GM12878 (cell line): ENCODE results near the gene CPEB1. TPM values are rescaled to one million over a fixed set of nuclear protein-coding genes. Genes with fewer than 3 reads are reported as not detected.

ENCODE experiments used
- ATAC-seq: fragments of 200-7000 bp; cut with Tn5 transposase; 3 replicates; pipeline ENCODE4 v1.9.1; 2020; ENCODE audit warnings: mild to moderate bottlenecking, moderate library complexity
- BruUV-seq: library from RNA; stranded (reverse); fragments of 400-500 nt; replicated peaks from 2 replicates; lab custom pipeline; 2021; lab: Mats Ljungman, UMichigan
- CTCF ChIA-PET: fragments of 300-600 bp; sonication (Branson Sonifier 250); formaldehyde crosslinking; extraction: SDS; loops from one replicate; lab custom pipeline; 2021; ENCODE audit warnings: inconsistent platforms; lab: Yijun Ruan, JAX
- POLR2A ChIA-PET: fragments of 350-600 bp; formaldehyde crosslinking; extraction: SDS; loops from one replicate; lab custom pipeline; 2021; ENCODE audit warnings: inconsistent platforms; lab: Charles Lee
- RAD21 ChIA-PET: fragments of 300-600 bp; sonication (Branson Sonifier 250); formaldehyde crosslinking; loops from one replicate; lab custom pipeline; 2023; ENCODE audit warnings: antibody characterized with exemption; ENCODE audit not compliant: unreplicated experiment; lab: Charles Lee
- SMC1A ChIA-PET: fragments of 300-600 bp; sonication (Branson Sonifier 250); formaldehyde crosslinking; loops from one replicate; lab custom pipeline; 2023; ENCODE audit not compliant: unreplicated experiment, uncharacterized antibody; lab: Charles Lee
- DNase-seq: peaks from one replicate; pipeline ENCODE4 v3.0.0-alpha.2; 2011; ENCODE audit warnings: low read depth, low spot score
- FAIRE-seq: peaks from 3 replicates; lab custom pipeline; 2011; peaks lifted over from hg19 to GRCh38; lab: Jason Lieb, UNC
- H2AFZ ChIP-seq: 2 replicates; pipeline ENCODE4 v1.6.0; 2011; ENCODE audit warnings: low read depth, low read length, control low read depth; ENCODE audit not compliant: control insufficient read depth
- H3K27ac ChIP-seq: 2 replicates; pipeline ENCODE4 v1.5.1; 2011; ENCODE audit warnings: control low read depth; ENCODE audit not compliant: control insufficient read depth, insufficient read depth
- H3K27me3 ChIP-seq, 2 experiments: replicated peaks in 1 of 2; 2 replicates each; pipeline versions ENCODE4 v1.6.0 to v1.6.1; 2011; ENCODE audit warnings: low read length in 1 of 2; ENCODE audit not compliant: control insufficient read depth in 2 of 2, insufficient read depth in 2 of 2
- H3K36me3 ChIP-seq, 2 experiments: 2 replicates each; pipeline ENCODE4 v1.5.1; 2011; ENCODE audit warnings: low read length in 1 of 2; ENCODE audit not compliant: control insufficient read depth in 2 of 2, insufficient read depth in 2 of 2
- H3K4me1 ChIP-seq: 2 replicates; pipeline ENCODE4 v1.6.1; 2011; ENCODE audit warnings: mild to moderate bottlenecking, low read length, moderate library complexity, mixed read lengths; ENCODE audit not compliant: control insufficient read depth, insufficient read depth
- H3K4me2 ChIP-seq: 2 replicates; pipeline ENCODE4 v1.6.0; 2011; ENCODE audit warnings: control low read depth; ENCODE audit not compliant: control insufficient read depth, insufficient read depth
- H3K4me3 ChIP-seq: fragments of 200-600 bp; sonication (generic); 2 replicates; pipeline ENCODE4 v1.5.1; 2016
- H3K79me2 ChIP-seq: 2 replicates; pipeline ENCODE4 v1.6.0; 2011; ENCODE audit warnings: low read length; ENCODE audit not compliant: control insufficient read depth, insufficient read depth
- H3K9ac ChIP-seq: 2 replicates; pipeline ENCODE4 v1.8.0; 2011; ENCODE audit warnings: low read length, control low read depth, mixed read lengths; ENCODE audit not compliant: control insufficient read depth, insufficient read depth
- H3K9me3 ChIP-seq: replicated peaks from 3 replicates; pipeline ENCODE4 v1.5.1; 2011; ENCODE audit warnings: mild to moderate bottlenecking, low read length; ENCODE audit not compliant: control insufficient read depth, insufficient read depth
- H4K20me1 ChIP-seq: 2 replicates; pipeline ENCODE4 v1.6.0; 2011; ENCODE audit not compliant: control insufficient read depth, insufficient read depth
- CBX5 ChIP-seq: sonication (generic); IDR thresholded peaks from 2 replicates; pipeline ENCODE4 v1.6.1; 2016; ENCODE audit warnings: low read depth, moderate library complexity, mild to moderate bottlenecking, inconsistent platforms
- CHD2 ChIP-seq: IDR thresholded peaks from 2 replicates; pipeline ENCODE4 v1.6.1; 2011; ENCODE audit warnings: low read depth, low read length, improper control_type of control experiment, borderline replicate concordance
- EED ChIP-seq: sonication (generic); IDR thresholded peaks from 2 replicates; pipeline ENCODE4 v1.6.1; 2016; ENCODE audit warnings: antibody characterized with exemption, low read depth
- HDAC6 ChIP-seq: fragments of 200-600 bp; sonication (generic); IDR thresholded peaks from one replicate; pipeline ENCODE4 v1.8.0; 2017; ENCODE audit warnings: antibody characterized with exemption; ENCODE audit not compliant: unreplicated experiment
- IRF5 ChIP-seq: fragments of 450-650 bp; IDR thresholded peaks from 2 replicates; pipeline ENCODE4 v1.6.1; 2017; ENCODE audit warnings: borderline replicate concordance
- KAT2A ChIP-seq: conservative IDR thresholded peaks from 2 replicates; pipeline ENCODE4 v1.6.1; 2011; ENCODE audit warnings: low read depth, low read length; ENCODE audit not compliant: control insufficient read depth
- MEF2B ChIP-seq: fragments of 450-650 bp; IDR thresholded peaks from 2 replicates; pipeline ENCODE4 v1.6.1; 2018; ENCODE audit warnings: mild to moderate bottlenecking, moderate library complexity; ENCODE audit not compliant: partially characterized antibody, poor library complexity, severe bottlenecking
- MYB ChIP-seq: fragments of 150-350 bp; IDR thresholded peaks from 2 replicates; pipeline ENCODE4 v1.6.1; 2014; ENCODE audit warnings: mild to moderate bottlenecking, low read depth, low read length, borderline replicate concordance
- NR2C1 ChIP-seq: fragments of 450-650 bp; IDR thresholded peaks from 2 replicates; pipeline ENCODE4 v1.6.1; 2017; ENCODE audit warnings: antibody characterized with exemption, mild to moderate bottlenecking, moderate library complexity
- RB1 ChIP-seq: fragments of 450-650 bp; formaldehyde crosslinking; IDR thresholded peaks from 2 replicates; pipeline ENCODE4 v1.6.1; 2017; ENCODE audit warnings: mild to moderate bottlenecking, borderline replicate concordance
- SMAD1 ChIP-seq: fragments of 450-650 bp; IDR thresholded peaks from 2 replicates; pipeline ENCODE4 v1.6.1; 2018; ENCODE audit warnings: mild to moderate bottlenecking, low read depth; ENCODE audit not compliant: partially characterized antibody
- ZBED1 ChIP-seq: IDR thresholded peaks from 2 replicates; pipeline ENCODE4 v1.6.1; 2016; ENCODE audit warnings: borderline replicate concordance
- ZBTB33 ChIP-seq: fragments of 450-650 bp; IDR thresholded peaks from 2 replicates; pipeline ENCODE4 v1.6.1; 2017; ENCODE audit warnings: mild to moderate bottlenecking
- ZNF274 ChIP-seq: IDR thresholded peaks from one replicate; pipeline ENCODE4 v1.8.0; 2011; ENCODE audit not compliant: insufficient read length, insufficient read depth
- ZSCAN29 ChIP-seq: fragments of 450-650 bp; IDR thresholded peaks from 2 replicates; pipeline ENCODE4 v1.6.1; 2017; ENCODE audit warnings: mild to moderate bottlenecking, moderate library complexity
- WGBS: methylation state at CpG from one replicate; pipeline ENCODE4 v1.1.6; 2016; ENCODE audit warnings: low lambda C conversion rate; ENCODE audit not compliant: insufficient replicate concordance, insufficient coverage; ENCODE audit errors: missing lambda C conversion rate; 5-methylcytosine and 5-hydroxymethylcytosine counted together
- in situ Hi-C: fragments of 300-500 bp; cut with MboI; formaldehyde crosslinking; loops from 9 replicates; pipeline ENCODE4 v1.14.3; 2018; ENCODE audit warnings: mixed read lengths
- intact Hi-C: fragments of 100-400 bp; cut with micrococcal nuclease; formaldehyde crosslinking; loops from one replicate; pipeline ENCODE4 v1.14.2; 2022; ENCODE audit not compliant: unreplicated experiment
- polyA plus RNA-seq, 11 experiments: library from polyadenylated mRNA; depleted of rRNA in 4 of 11; unstranded in 6 of 11; stranded (reverse) in 5 of 11; fragments of >200 nt; fragmentation: Nextera tagmentation in 4 of 11; fragmentation: Illumina TruSeq in 1 of 11; extraction: Ambion mirVana in 4 of 11; extraction: Trizol in 1 of 11; gene quantifications; 1 replicate in 1 of 11; 2 replicates in 10 of 11; pipeline versions ENCODE4 v1.2.1 to v1.2.3, GENCODE V29; 2011 to 2016; ENCODE audit warnings: inconsistent platforms in 2 of 11, missing spikeins in 2 of 11, low read depth in 1 of 11
- total RNA-seq, 4 experiments: library from RNA; depleted of rRNA in 3 of 4; stranded (reverse); fragments of >200 nt in 3 of 4; fragmentation: Illumina TruSeq in 1 of 4; extraction: Trizol in 1 of 4; gene quantifications; 2 replicates each; pipeline versions ENCODE4 v1.2.1 to v1.2.3, GENCODE V29; 2013 to 2021

Gene CPEB1
- total and polyA plus RNA-seq, 10 of the 15 experiments (the other 5 are each of a cell fraction or from before 2014, with no cell fraction given), result 0.05 to 1.1 (median 0.46) TPM

GRCh38 chr15:82613747-82614146, 33.4 kb downstream of the CPEB1 start:
- no peak for DNase-seq
- WGBS, result 40% methylated on average over 9 of the region's 12 CpGs
- Histone ChIP-seq H2AFZ (no peak overlapping the region), H3K27me3 (no peaks in the 10 kb centered on the region), H3K4me3 (no peak overlapping the region), H3K9me3 (no peaks in the 10 kb centered on the region), H3K4me1 (no peaks in the 10 kb centered on the region), H3K36me3 (no peaks in the 10 kb centered on the region), H3K79me2 (no peaks in the 10 kb centered on the region), H3K27ac (no peak overlapping the region), H4K20me1 (no peaks in the 10 kb centered on the region), H3K9ac (no peak overlapping the region), H3K4me2 (no peak overlapping the region)
- intact Hi-C loops (no loop called here), in situ Hi-C loops (no loop called here)
- no peak for TF ChIP-seq SMAD1
- ChIA-PET CTCF (no interaction called here), SMC1A (interaction anchor here (1.0 kb wide), 1 partner anchor 18 kb away, joined by 3 read pairs; no protein-coding TSS in a partner anchor), RAD21 (interaction anchor here (0.7 kb wide), 1 partner anchor 36 kb away, joined by 3 read pairs; no protein-coding TSS in a partner anchor), POLR2A (no interaction called here)
- FAIRE-seq, result no peak
- BruUV-seq, result no TSS peak
- no peak for ATAC-seq

- WGBS, result 65% methylated on average over 4 of the region's 4 CpGs
- Histone ChIP-seq H3K36me3 (no peaks in the 10 kb centered on the region), H3K27me3 (no peaks in the 10 kb centered on the region), H4K20me1 (no peaks in the 10 kb centered on the region), H3K4me2 (no peak overlapping the region), H3K79me2 (no peaks in the 10 kb centered on the region), H2AFZ (no peak overlapping the region), H3K27ac (no peak overlapping the region), H3K9me3 (no peaks in the 10 kb centered on the region), H3K9ac (no peak overlapping the region), H3K4me3 (no peak overlapping the region), H3K4me1 (no peaks in the 10 kb centered on the region)
- SMC1A ChIA-PET, result no interaction called here
- RAD21 ChIA-PET, result no interaction called here
- BruUV-seq, result no TSS peak
- POLR2A ChIA-PET, result no interaction called here
- intact Hi-C loops (no loop called here), in situ Hi-C loops (no loop called here)
- DNase-seq, result no peak
- ATAC-seq, result no peak
- no peak for FAIRE-seq
- CTCF ChIA-PET, result no interaction called here
- TF ChIP-seq RB1 (no peak), EED (no peak), MYB (no peak), ZBTB33 (no peak), KAT2A (no peak), HDAC6 (no peak), ZSCAN29 (no peak), CBX5 (no peak), CHD2 (no peak), IRF5 (no peak), ZBED1 (no peak), NR2C1 (no peak), MEF2B (no peak), ZNF274 (no peak)
These were observed 35.8 kb downstream of the CPEB1 start for GRCh38 chr15:82611348-82611747.
